ENCODE measurements around the gene SEMA5B.

SEMA5B gene

GRCh38 chr3:122942937-122943827, 84.4 kb downstream of the SEMA5B start:
- no peak for DNase-seq (ENCODE audit: low spot score)

- DNase-seq (ENCODE audit: low spot score) = no peak
Measured at GRCh38 chr3:122942239-122942638, 85.3 kb downstream of the SEMA5B start.

- DNase-seq (ENCODE audit: low spot score) = no peak
Measured at GRCh38 chr3:122941228-122942206, 86.0 kb downstream of the SEMA5B start.

- DNase-seq (ENCODE audit: low spot score) = no peak
Measured at GRCh38 chr3:122940628-122941086, 86.9 kb downstream of the SEMA5B start.

- DNase-seq (ENCODE audit: low spot score) = no peak
Measured at GRCh38 chr3:122938783-122939425, 88.7 kb downstream of the SEMA5B start.

GRCh38 chr3:122937745-122938144, 89.8 kb downstream of the SEMA5B start:
- no peak for DNase-seq (ENCODE audit: low spot score)

GRCh38 chr3:122936986-122937385, 90.6 kb downstream of the SEMA5B start:
- DNase-seq (ENCODE audit: low spot score) = no peak

GRCh38 chr3:122936335-122936734, 91.2 kb downstream of the SEMA5B start:
- DNase-seq (ENCODE audit: low spot score) = no peak

- DNase-seq (ENCODE audit: low spot score) = no peak
Measured at GRCh38 chr3:122934251-122934650, 93.3 kb downstream of the SEMA5B start.

- no peak for DNase-seq (ENCODE audit: low spot score)
Measured at GRCh38 chr3:122932251-122932967, 95.2 kb downstream of the SEMA5B start.

- DNase-seq (ENCODE audit: low spot score) = no peak
Measured at GRCh38 chr3:122931636-122932035, 95.9 kb downstream of the SEMA5B start.

- no peak for DNase-seq (ENCODE audit: low spot score)
Measured at GRCh38 chr3:122930063-122930997, 97.2 kb downstream of the SEMA5B start.

- DNase-seq (ENCODE audit: low spot score) = no peak
Measured at GRCh38 chr3:122929188-122930062, 98.1 kb downstream of the SEMA5B start.

GRCh38 chr3:122928396-122929187, 99.0 kb downstream of the SEMA5B start:
- no peak for DNase-seq (ENCODE audit: low spot score)

- no peak for DNase-seq (ENCODE audit: low spot score)
Measured at GRCh38 chr3:122927726-122928125, 99.8 kb downstream of the SEMA5B start.

- no peak for DNase-seq (ENCODE audit: low spot score)
Measured at GRCh38 chr3:122926811-122927210, 100.8 kb downstream of the SEMA5B start.

GRCh38 chr3:122926322-122926721, 101.2 kb downstream of the SEMA5B start:
- DNase-seq (ENCODE audit: low spot score) = no peak

GRCh38 chr3:122925756-122926155, 101.8 kb downstream of the SEMA5B start:
- DNase-seq (ENCODE audit: low spot score) = no peak

All from CD4-positive, alpha-beta T cell treated with Interleukin-6 at 100 ng/mL for 8 hours (primary cell).